BJ (cell line): Measurements from ENCODE around the gene RNF14. TPM values are rescaled to one million over a fixed set of nuclear protein-coding genes. Genes with fewer than 3 reads are reported as not detected.

Experiments
- CTCF ChIA-PET: fragments of 350-600 bp; formaldehyde crosslinking; extraction: SDS; loops from one replicate; lab custom pipeline; 2021; ENCODE audit warnings: antibody characterized with exemption, inconsistent platforms; lab: Yijun Ruan, JAX
- POLR2A ChIA-PET: fragments of 300-600 bp; sonication (Branson Sonifier 250); formaldehyde crosslinking; extraction: SDS; loops from one replicate; lab custom pipeline; 2021; ENCODE audit warnings: antibody characterized with exemption; lab: Charles Lee
- DNase-seq: peaks from one replicate; pipeline ENCODE4 v3.0.0-alpha.2; 2011; ENCODE audit warnings: low read depth
- H3K27me3 ChIP-seq: 2 replicates; pipeline ENCODE4 v1.6.0; 2011; ENCODE audit warnings: low read length; ENCODE audit not compliant: control insufficient read depth, insufficient read depth
- H3K36me3 ChIP-seq: 2 replicates; pipeline ENCODE4 v1.5.1; 2011; ENCODE audit warnings: low read length; ENCODE audit not compliant: control insufficient read depth, insufficient read depth
- H3K4me3 ChIP-seq: 2 replicates; pipeline ENCODE4 v1.5.1; 2011; ENCODE audit warnings: low read depth, mild to moderate bottlenecking, control low read depth, low read length
- CTCF ChIP-seq: IDR thresholded peaks from 2 replicates; pipeline ENCODE4 v1.5.1; 2011; ENCODE audit warnings: low read depth, mild to moderate bottlenecking, control low read depth, inconsistent platforms, low read length, moderate library complexity; ENCODE audit not compliant: insufficient read depth
- polyA plus RNA-seq: library from polyadenylated mRNA; depleted of rRNA; stranded (reverse); fragments of >200 nt; gene quantifications from 2 replicates; pipeline ENCODE4 v1.2.3, GENCODE V29; 2011

RNF14 gene
- polyA plus RNA-seq, 1 experiment, result 27.2 TPM

- DNase-seq, result no peak
- Histone ChIP-seq H3K27me3 (peaks cover 2% of the 10 kb centered on the region; the same call in 1 of the 2 replicates), H3K4me3 (no peak overlapping the region), H3K36me3 (no peaks in the 10 kb centered on the region)
- CTCF ChIA-PET, result interaction anchor here (1.2 to 13.2 kb wide), 4 partner anchors 15 to 258 kb away, joined by 3 to 293 read pairs (median 6); partner anchors contain the start of gene RNF14
- POLR2A ChIA-PET, result no interaction called here
- TF ChIP-seq CTCF, result no peak
These were observed 14.7 kb upstream of the RNF14 start for GRCh38 chr5:141954194-141954593.

GRCh38 chr5:141957367-141957996 is 11.4 kb upstream of the RNF14 start:
- H3K36me3 ChIP-seq, result no peaks in the 10 kb centered on the region
- no peak for DNase-seq
- H3K27me3 ChIP-seq, result peaks cover 2% of the 10 kb centered on the region; the same call in 1 of the 2 replicates
- TF ChIP-seq CTCF, result no peak
- ChIA-PET CTCF (interaction anchor here (0.5 to 13.2 kb wide), 7 partner anchors 11 to 1511 kb away, joined by 3 to 293 read pairs (median 14); partner anchors contain the start of genes PCDH1 and RNF14), POLR2A (no interaction called here)
- no peak overlapping the region for H3K4me3 ChIP-seq

GRCh38 chr5:141958113-141958512 is 10.8 kb upstream of the RNF14 start, which contains the start of gene PCDH12:
Gene PCDH12 (minus strand): TSS chr5:141958202. CDS start chr5:141957851, 351 bp downstream.
- Histone ChIP-seq H3K4me3 (no peak within 1 kb of the TSS), H3K27me3 (0 out of 2 replicates have a peak, but pooled peaks cover 2% of the 10 kb centered on the region), H3K36me3 (no peaks in the 10 kb centered on the region)
- DNase-seq, result no peak
- ChIA-PET POLR2A (no interaction called here), CTCF (interaction anchor here (0.5 to 13.2 kb wide), 8 partner anchors 11 to 1511 kb away, joined by 3 to 293 read pairs (median 12); partner anchors contain the start of genes PCDH1 and RNF14)
- TF ChIP-seq CTCF, result no peak

- no peak for TF ChIP-seq CTCF
- ChIA-PET CTCF (interaction anchor here (1.2 to 13.2 kb wide), 8 partner anchors 10 to 294 kb away, joined by 3 to 293 read pairs (median 48); partner anchors contain the start of genes PCDH1 and RNF14), POLR2A (no interaction called here)
- no peaks in the 10 kb centered on the region for H3K27me3 ChIP-seq
- H3K36me3 ChIP-seq, result no peaks in the 10 kb centered on the region
- H3K4me3 ChIP-seq, result no peak overlapping the region
- no peak for DNase-seq
These were observed 10.2 kb upstream of the RNF14 start for GRCh38 chr5:141958546-141959172.

GRCh38 chr5:141960018-141960417 is 8.9 kb upstream of the RNF14 start:
- H3K4me3 ChIP-seq, result no peak overlapping the region
- H3K36me3 ChIP-seq, result no peaks in the 10 kb centered on the region
- TF ChIP-seq CTCF, result peak; percentile 39
- no peak for DNase-seq
- CTCF ChIA-PET, result interaction anchor here (0.6 to 13.2 kb wide), 35 partner anchors 9 to 343 kb away, joined by 3 to 293 read pairs (median 7); partner anchors contain the start of genes ARAP3, DELE1, PCDH1 and RNF14
- no peaks in the 10 kb centered on the region for H3K27me3 ChIP-seq
- POLR2A ChIA-PET, result no interaction called here
